Measurements from ENCODE around the gene C19orf25. TPM values are rescaled to one million over a fixed set of nuclear protein-coding genes. Genes with fewer than 3 reads are reported as not detected.

C19orf25 gene
- total and polyA plus RNA-seq, 2 of the 13 experiments (the other 11 are each of a cell fraction or from before 2014, with no cell fraction given) = 14.2 to 32.4 TPM

DNA sequence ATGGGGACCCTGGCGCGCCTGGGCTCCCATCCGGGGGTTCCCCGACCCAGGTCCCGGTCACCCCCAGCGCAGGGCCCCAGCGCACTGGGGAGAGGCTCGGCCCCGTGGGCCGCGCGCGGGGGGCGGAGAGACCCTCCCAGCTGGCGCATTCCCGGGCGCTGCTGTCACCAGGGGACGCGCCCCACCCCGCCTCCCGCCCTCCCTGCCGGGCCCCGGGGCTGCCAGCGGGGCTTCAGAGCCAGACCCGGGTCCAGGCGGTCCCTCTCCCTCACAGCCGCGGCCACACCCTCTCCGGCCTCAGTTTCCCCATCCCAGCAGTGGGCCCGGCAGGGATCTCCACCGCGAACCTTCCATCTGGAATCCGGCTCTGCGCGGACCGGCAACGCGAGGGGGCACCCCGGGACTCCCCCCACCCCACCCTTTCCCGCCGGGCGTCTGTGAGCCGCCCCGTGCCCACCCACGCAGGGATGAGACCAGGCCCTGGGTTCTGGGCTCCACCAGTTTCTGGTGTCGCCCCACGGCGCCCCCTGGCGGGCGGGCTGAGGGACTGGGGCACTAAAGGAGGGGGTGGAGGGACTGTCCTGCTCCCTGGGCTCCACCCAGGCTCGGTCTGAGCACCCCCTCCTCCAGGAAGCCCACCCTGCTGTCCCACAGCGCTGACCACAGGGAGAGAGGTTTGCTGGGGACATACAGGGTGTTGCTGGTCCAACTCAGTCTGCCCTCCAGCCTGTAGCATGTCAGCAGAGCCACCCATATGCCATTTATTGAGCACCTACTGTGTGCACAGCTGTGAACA is 34.7 kb upstream of the C19orf25 start (continued):
- TF ChIP-seq, protein P1, sequence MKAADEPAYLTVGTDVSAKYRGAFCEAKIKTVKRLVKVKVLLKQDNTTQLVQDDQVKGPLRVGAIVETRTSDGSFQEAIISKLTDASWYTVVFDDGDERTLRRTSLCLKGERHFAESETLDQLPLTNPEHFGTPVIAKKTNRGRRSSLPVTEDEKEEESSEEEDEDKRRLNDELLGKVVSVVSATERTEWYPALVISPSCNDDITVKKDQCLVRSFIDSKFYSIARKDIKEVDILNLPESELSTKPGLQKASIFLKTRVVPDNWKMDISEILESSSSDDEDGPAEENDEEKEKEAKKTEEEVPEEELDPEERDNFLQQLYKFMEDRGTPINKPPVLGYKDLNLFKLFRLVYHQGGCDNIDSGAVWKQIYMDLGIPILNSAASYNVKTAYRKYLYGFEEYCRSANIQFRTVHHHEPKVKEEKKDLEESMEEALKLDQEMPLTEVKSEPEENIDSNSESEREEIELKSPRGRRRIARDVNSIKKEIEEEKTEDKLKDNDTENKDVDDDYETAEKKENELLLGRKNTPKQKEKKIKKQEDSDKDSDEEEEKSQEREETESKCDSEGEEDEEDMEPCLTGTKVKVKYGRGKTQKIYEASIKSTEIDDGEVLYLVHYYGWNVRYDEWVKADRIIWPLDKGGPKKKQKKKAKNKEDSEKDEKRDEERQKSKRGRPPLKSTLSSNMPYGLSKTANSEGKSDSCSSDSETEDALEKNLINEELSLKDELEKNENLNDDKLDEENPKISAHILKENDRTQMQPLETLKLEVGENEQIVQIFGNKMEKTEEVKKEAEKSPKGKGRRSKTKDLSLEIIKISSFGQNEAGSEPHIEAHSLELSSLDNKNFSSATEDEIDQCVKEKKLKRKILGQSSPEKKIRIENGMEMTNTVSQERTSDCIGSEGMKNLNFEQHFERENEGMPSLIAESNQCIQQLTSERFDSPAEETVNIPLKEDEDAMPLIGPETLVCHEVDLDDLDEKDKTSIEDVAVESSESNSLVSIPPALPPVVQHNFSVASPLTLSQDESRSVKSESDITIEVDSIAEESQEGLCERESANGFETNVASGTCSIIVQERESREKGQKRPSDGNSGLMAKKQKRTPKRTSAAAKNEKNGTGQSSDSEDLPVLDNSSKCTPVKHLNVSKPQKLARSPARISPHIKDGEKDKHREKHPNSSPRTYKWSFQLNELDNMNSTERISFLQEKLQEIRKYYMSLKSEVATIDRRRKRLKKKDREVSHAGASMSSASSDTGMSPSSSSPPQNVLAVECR (CRISPR knock-in tag; IDR thresholded peaks at IDR 0.05; ENCODE audit: borderline replicate concordance) = peak; percentile 32
- TF ChIP-seq ZNF747 (CRISPR knock-in tag; IDR thresholded peaks at IDR 0.05; ENCODE audit: borderline replicate concordance) (no peak), POGZ (CRISPR knock-in tag; IDR thresholded peaks at IDR 0.05) (no peak), ZNF235 (CRISPR knock-in tag; IDR thresholded peaks at IDR 0.05; ENCODE audit: borderline replicate concordance) (no peak), ZNF30 (CRISPR knock-in tag; IDR thresholded peaks at IDR 0.05) (no peak), ELF4 (CRISPR knock-in tag; IDR thresholded peaks at IDR 0.05; ENCODE audit: borderline replicate concordance) (no peak), NFE2L1 (CRISPR knock-in tag; IDR thresholded peaks at IDR 0.05; ENCODE audit: borderline replicate concordance) (no peak), ZC3H13 (CRISPR knock-in tag; IDR thresholded peaks at IDR 0.05) (no peak), KLF16 (CRISPR knock-in tag; IDR thresholded peaks at IDR 0.05) (no peak), HDAC6 (IDR thresholded peaks at IDR 0.05; ENCODE audit: low read depth, low read length) (no peak), ZNF460 (CRISPR knock-in tag; IDR thresholded peaks at IDR 0.05; ENCODE audit: borderline replicate concordance) (no peak), ZZZ3 (CRISPR knock-in tag; IDR thresholded peaks at IDR 0.05; ENCODE audit: borderline replicate concordance) (no peak), BRCA1 (CRISPR knock-in tag; IDR thresholded peaks at IDR 0.05) (no peak), JUNB (CRISPR knock-in tag; IDR thresholded peaks at IDR 0.05; ENCODE audit: borderline replicate concordance) (no peak)
- TF ChIP-seq, protein P2, sequence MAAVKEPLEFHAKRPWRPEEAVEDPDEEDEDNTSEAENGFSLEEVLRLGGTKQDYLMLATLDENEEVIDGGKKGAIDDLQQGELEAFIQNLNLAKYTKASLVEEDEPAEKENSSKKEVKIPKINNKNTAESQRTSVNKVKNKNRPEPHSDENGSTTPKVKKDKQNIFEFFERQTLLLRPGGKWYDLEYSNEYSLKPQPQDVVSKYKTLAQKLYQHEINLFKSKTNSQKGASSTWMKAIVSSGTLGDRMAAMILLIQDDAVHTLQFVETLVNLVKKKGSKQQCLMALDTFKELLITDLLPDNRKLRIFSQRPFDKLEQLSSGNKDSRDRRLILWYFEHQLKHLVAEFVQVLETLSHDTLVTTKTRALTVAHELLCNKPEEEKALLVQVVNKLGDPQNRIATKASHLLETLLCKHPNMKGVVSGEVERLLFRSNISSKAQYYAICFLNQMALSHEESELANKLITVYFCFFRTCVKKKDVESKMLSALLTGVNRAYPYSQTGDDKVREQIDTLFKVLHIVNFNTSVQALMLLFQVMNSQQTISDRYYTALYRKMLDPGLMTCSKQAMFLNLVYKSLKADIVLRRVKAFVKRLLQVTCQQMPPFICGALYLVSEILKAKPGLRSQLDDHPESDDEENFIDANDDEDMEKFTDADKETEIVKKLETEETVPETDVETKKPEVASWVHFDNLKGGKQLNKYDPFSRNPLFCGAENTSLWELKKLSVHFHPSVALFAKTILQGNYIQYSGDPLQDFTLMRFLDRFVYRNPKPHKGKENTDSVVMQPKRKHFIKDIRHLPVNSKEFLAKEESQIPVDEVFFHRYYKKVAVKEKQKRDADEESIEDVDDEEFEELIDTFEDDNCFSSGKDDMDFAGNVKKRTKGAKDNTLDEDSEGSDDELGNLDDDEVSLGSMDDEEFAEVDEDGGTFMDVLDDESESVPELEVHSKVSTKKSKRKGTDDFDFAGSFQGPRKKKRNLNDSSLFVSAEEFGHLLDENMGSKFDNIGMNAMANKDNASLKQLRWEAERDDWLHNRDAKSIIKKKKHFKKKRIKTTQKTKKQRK (IDR thresholded peaks at IDR 0.05; ENCODE audit: low read length) = no peak
- TF ChIP-seq, protein P3, sequence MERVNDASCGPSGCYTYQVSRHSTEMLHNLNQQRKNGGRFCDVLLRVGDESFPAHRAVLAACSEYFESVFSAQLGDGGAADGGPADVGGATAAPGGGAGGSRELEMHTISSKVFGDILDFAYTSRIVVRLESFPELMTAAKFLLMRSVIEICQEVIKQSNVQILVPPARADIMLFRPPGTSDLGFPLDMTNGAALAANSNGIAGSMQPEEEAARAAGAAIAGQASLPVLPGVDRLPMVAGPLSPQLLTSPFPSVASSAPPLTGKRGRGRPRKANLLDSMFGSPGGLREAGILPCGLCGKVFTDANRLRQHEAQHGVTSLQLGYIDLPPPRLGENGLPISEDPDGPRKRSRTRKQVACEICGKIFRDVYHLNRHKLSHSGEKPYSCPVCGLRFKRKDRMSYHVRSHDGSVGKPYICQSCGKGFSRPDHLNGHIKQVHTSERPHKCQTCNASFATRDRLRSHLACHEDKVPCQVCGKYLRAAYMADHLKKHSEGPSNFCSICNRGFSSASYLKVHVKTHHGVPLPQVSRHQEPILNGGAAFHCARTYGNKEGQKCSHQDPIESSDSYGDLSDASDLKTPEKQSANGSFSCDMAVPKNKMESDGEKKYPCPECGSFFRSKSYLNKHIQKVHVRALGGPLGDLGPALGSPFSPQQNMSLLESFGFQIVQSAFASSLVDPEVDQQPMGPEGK (CRISPR knock-in tag; IDR thresholded peaks at IDR 0.05) = 0 out of 2 replicates have a peak, but pooled peaks have one; percentile 35
- TF ChIP-seq, protein P4, sequence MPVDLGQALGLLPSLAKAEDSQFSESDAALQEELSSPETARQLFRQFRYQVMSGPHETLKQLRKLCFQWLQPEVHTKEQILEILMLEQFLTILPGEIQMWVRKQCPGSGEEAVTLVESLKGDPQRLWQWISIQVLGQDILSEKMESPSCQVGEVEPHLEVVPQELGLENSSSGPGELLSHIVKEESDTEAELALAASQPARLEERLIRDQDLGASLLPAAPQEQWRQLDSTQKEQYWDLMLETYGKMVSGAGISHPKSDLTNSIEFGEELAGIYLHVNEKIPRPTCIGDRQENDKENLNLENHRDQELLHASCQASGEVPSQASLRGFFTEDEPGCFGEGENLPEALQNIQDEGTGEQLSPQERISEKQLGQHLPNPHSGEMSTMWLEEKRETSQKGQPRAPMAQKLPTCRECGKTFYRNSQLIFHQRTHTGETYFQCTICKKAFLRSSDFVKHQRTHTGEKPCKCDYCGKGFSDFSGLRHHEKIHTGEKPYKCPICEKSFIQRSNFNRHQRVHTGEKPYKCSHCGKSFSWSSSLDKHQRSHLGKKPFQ (CRISPR knock-in tag; IDR thresholded peaks at IDR 0.05; ENCODE audit: insufficient replicate concordance) = no peak
